Fibroblast of pulmonary artery (primary cell): ENCODE data around the gene RABGAP1L.

Experiments
- DNase-seq: peaks from one replicate; pipeline ENCODE4 v3.0.0-alpha.2; 2010; ENCODE audit warnings: low read depth
- H3K4me3 ChIP-seq: replicated peaks from 2 replicates; pipeline ENCODE4 v1.5.1; 2011; ENCODE audit warnings: low read depth, mild to moderate bottlenecking, control low read depth, low read length, moderate library complexity
- CTCF ChIP-seq: IDR thresholded peaks from 2 replicates; pipeline ENCODE4 v1.5.1; 2011; ENCODE audit warnings: mild to moderate bottlenecking, control low read depth, low read length, inconsistent platforms; ENCODE audit errors: missing control alignments

The RABGAP1L gene

GRCh38 chr1:174788981-174789380 is 629.7 kb downstream of the RABGAP1L start:
- H3K4me3 ChIP-seq = no peak overlapping the region
- TF ChIP-seq CTCF = no peak
- peak; percentile 63 for DNase-seq

DNA sequence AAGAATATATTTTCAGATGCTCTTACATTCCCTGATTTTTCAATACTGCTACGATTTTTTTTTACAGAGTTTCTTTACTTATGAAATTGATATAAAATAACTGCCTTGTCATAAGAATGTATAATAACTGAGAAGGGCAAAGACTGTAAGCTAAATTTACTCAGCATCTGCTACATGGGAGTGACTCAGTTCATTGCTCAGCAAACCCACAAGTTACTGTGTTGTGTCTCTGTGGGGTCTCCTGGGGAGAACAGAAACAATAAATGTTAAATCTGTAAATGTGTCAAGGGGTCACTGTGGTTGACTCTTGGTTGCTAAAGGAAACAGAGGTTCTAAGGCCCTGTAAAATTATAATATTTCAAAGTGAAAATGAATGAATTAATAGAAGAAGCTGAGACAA is 630.1 kb downstream of the RABGAP1L start:
- peak; percentile 48 for DNase-seq
- TF ChIP-seq CTCF = no peak
- no peak overlapping the region for H3K4me3 ChIP-seq

DNA sequence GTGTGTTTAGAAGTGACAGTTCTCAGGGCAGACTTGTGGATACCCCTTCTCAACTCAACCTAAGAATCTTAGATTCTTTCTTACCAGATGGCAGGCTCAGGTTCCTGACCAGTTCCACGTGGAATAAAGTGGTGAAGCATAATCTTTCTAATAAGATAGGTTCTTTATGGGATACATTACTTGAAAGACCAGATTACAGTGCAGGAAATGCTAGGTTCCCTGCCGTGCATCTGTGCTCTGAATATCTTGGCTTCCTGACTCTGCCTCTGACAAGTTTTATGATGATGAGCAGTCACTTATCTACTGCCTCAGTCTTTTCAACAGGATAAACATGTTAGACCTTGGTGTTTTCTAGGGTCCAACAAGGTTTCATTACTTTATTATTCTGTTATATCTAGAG is 632.5 kb downstream of the RABGAP1L start:
- H3K4me3 ChIP-seq = no peak overlapping the region
- no peak for DNase-seq
- no peak for TF ChIP-seq CTCF

DNA sequence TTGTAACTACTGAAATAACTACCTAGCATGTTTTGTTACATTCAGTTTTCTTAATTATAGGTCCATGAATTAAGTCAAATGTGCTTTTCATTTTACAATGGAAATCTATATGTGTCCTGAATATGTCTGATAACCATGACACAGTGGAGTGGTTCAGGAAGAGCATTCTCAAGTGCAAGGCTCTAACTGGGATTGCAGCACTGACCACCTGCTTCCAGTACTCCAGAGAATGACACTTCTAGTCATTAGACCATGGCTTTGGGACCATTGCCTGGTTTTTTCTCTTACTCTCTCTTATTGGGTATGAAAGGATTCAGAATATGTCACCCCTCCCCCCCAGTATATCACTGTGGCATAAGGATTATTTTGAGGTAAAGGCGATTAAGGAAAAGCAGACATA is 635.5 kb downstream of the RABGAP1L start:
- no peak for TF ChIP-seq CTCF
- no peak for DNase-seq
- H3K4me3 ChIP-seq = no peak overlapping the region

GRCh38 chr1:174795806-174796205 is 636.5 kb downstream of the RABGAP1L start:
- peak; percentile 4 for DNase-seq
- TF ChIP-seq CTCF = no peak
- H3K4me3 ChIP-seq = no peak overlapping the region

DNA sequence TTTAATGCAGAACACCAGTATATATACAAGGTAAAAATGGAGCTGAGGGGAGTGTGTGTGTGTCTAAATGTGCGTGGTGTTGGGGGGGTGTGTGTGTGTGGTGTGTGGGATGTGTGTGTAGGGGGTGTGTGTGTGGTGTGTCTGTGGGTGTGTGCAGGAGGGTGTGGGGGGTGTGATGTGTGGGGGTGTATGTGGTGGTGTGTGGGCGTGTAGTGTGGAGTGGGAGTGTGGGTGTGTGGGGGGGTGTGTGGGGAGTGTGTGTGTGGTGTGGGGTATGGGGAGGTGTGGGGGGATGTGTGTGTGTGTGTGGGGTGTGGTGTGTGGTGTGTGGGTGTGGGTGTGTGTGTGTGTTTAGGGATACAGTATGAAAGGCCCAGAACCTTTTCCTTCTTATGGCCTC is 638.1 kb downstream of the RABGAP1L start:
- no peak for DNase-seq
- no peak for TF ChIP-seq CTCF

GRCh38 chr1:174799136-174799479 is 639.8 kb downstream of the RABGAP1L start:
- TF ChIP-seq CTCF = no peak
- peak overlapping the region; percentile 58 for H3K4me3 ChIP-seq
- no peak for DNase-seq

More for the DNA sequence above, 638.1 kb downstream of the RABGAP1L start:
- H3K4me3 ChIP-seq = no peak overlapping the region
